ENCODE data around the gene ATP5MC3.

- no peak for TF ChIP-seq CTCF (IDR thresholded peaks at IDR 0.05)
- TF ChIP-seq POLR2A (IDR thresholded peaks at IDR 0.05): no peak
These were observed 15.2 kb downstream of the ATP5MC3 start for GRCh38 chr2:175166216-175166824.

All from Peyer's patch (tissue), 4 donors.